HG02943 (cell line): Measurements from ENCODE around the gene PDXDC1.
"Not testable (repeated sequence)": the region's sequence is repeated elsewhere in the genome, so short reads cannot be mapped to it uniquely, and the experiment has no call there.

ENCODE experiments used
- ATAC-seq: cut with Tn5 transposase; IDR thresholded peaks from one replicate; pipeline ENCODE4 v1.9.1; 2021; ENCODE audit warnings: mild to moderate bottlenecking, low read depth, moderate library complexity; ENCODE audit not compliant: unreplicated experiment

PDXDC1 gene

DNA sequence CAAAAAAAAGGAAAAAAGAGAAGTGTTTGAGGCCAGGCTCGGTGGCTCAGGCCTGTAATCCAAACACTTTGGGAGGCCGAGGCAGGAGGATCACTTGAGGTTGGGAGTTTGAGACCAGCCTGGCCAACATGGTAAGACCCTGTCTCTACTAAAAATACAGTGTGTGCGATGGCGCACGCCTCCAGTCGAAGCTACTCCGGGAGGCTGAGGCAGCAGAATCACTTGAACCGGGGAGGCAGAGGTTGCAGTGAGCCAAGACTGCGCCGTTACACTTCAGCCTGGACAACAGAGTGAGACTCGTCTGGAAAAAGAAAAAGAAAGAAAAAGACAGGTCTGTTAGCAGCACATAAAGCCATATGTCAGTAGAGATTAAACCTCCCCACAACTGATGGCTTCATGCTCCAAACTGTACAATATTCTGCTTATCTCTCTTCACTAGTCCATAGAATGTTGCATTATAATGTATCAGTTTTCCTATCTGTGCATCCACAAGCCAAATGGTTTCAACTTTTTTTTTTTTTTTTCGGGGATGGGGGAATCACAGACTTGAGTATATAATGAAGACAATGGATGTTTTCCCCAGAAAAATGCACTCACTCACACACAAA is 3.1 kb upstream of the PDXDC1 start:
- not testable (repeated sequence) for ATAC-seq

DNA sequence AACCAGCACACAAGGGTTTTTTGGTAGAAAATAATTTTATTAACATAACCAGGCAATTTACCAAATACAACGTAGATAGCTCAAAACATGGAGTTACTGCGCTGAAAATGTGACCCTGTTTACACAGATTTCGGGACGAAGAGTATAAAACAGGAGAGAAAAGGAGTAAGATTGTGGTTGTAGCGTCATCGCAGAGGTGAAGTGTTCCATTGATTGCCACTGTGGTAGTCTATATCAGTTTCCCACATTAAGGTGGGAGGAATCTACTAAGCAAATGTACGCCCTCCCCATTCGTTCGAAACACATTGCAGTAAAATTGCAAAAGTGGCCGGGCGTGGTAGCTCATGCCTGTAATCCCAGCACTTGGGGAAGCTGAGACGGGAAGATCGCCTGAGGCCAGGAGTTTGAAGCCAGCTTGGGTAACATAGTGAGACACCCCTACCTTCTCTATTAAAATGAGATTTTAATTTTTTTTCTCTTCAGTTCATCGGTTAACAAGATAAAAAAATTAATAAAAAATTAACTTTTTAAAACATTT is 972 bp upstream of the PDXDC1 start:
- not testable (repeated sequence) for ATAC-seq

GRCh38 chr16:14974331-14974655 is 533 bp upstream of the PDXDC1 start:
- not testable (repeated sequence) for ATAC-seq

GRCh38 chr16:14975418-14976194 is 780 bp downstream of the PDXDC1 start:
- ATAC-seq: peak; percentile 19

DNA sequence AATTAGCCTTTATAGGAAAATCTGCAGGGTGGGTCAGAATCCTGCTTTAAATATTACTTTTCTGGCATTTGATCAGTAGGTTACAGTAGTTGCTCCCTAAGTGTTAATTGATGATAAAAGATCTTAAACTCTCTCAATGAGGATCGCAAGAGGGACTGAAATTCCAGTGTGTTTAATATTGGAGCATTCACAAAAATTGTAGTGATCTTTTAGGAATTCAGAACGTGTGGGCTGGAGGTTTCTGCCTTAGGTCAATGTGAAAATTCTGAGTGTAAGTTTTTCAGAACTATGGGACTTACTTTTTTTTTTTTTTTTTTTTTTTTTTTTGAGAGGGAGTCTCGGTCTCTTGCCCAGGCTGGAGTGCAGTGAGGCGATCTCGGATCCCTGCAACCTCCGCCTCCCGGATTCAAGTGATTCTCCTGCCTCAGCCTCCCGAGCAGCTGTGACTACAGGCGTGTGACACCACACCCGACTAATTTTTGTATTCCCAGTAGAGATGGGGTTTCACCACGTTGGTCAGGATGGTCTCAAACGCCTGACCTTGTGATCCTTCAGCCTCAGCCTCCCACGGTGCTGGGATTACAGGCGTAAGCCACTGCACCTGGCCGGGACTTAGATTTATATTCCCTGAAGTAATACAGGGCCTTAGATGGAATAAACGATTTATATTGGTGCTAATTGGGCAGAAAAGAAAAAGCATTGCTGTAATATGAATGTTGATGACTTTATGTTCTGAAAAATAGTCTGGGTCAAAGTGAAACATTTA is 2.3 kb downstream of the PDXDC1 start:
- ATAC-seq: not testable (repeated sequence)

- ATAC-seq: not testable (repeated sequence)
These were observed 3.5 kb downstream of the PDXDC1 start for GRCh38 chr16:14978281-14978680.

DNA sequence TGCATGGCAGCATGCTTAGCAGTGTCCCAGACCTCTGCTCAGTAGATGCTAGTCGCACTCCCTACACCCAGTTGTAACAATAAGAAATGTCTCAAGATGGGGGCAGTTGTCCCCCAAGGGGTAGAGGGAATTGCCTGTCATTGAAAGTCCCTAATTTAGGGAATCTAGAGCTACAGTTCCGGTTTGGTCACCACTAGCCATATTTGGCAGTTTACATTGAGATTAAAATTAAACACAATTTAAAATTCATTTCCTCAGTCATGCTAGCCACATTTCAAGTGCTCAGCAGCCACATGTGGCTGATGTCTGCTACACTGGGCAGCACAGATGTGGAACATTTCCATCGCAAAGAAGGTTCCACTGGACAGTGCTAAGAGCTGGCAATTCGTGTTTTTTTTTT is 4.1 kb downstream of the PDXDC1 start:
- not testable (repeated sequence) for ATAC-seq

DNA sequence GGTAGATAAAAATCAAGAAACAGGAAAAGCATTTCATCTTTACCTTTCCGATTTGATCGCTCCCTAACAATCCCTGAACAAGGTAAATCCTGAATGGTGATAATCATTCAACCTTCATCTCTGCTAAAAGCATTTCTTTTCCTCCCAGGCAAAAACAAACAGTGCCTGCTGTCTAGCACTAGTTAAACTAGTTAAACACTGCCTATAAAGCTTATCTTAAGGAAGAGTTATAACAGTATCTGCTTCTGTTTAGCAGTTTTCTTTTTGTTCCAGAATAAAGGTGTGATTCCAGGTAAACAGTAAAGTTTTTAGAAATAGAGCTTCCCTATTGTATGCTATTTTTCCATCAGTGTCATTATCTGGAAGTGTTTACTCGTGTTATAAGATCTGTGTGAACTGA is 6.4 kb downstream of the PDXDC1 start:
- ATAC-seq: not testable (repeated sequence)

DNA sequence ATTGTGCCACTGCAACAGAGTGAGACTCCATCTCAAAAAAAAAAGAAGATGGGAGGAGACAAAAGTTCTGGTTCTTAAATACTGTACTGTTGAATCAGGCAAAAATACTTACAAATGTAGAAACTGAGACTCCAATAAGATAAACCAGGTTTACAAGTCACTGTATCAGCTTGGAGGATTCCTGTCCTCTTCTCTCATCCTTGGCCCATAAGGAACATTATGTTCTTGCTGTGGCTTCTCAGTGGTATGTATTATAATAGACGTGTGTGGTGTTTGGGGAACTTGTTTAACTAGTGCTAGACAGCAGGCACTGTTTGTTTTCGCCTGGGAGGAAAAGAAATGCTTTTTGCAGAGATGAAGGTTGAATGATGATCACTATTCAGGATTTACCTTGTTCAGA is 7.7 kb downstream of the PDXDC1 start:
- not testable (repeated sequence) for ATAC-seq

- not testable (repeated sequence) for ATAC-seq
These were observed 13.3 kb downstream of the PDXDC1 start for GRCh38 chr16:14988092-14988491.

- not testable (repeated sequence) for ATAC-seq
These were observed 13.9 kb downstream of the PDXDC1 start for GRCh38 chr16:14988661-14989191.

DNA sequence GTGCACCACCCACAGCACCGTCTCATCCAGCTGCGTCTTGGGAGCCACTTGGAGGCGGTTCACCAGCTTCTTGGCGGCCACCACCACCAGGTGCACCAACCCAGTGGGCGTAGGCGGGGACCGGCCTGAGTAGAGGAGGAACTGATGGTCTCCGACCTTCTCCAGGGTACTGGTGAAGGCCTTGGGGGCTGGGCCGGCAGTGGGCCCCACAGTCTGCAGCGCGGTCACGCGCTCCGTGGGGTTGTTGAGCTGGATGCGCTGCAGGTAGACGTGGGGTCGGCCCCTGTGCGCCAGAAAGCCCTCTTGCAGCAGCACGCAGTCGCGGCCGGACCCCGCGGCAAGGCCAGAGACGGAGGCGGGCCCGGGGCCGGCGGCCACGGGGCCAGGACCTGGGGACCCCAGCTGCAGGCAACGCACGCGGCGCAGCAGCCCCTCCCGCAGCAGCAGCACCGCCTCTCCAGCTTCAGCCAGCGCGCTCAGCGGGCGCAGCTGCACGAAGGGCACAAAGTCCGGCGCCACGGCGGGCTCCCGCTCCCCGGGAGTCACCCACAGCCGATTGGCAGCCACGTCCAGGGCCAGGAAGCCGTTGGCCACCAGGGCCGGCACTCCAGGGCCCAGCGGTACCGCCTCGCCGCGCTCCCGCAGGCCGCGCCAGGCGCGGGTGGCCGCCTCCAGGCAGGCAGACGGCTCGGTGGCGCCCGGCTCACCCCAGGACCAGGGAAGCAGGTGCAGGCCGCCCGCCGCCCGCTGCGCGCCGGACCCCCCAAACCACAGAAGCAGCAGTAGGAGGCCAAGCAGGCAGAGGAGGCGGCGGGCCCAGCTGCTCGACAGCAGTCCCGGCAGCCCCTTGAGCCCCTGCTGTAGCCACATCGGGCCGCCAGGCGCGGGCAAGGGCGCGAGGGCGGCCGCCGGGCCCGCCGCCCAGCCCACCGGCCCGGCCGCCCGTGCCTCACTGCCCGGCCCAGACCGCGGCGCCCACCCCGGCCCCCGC is 14.8 kb downstream of the PDXDC1 start:
- ATAC-seq: not testable (repeated sequence)

- not testable (repeated sequence) for ATAC-seq
These were observed 18.7 kb downstream of the PDXDC1 start for GRCh38 chr16:14993277-14994151.

GRCh38 chr16:14996702-14997101 is 21.9 kb downstream of the PDXDC1 start:
- not testable (repeated sequence) for ATAC-seq

DNA sequence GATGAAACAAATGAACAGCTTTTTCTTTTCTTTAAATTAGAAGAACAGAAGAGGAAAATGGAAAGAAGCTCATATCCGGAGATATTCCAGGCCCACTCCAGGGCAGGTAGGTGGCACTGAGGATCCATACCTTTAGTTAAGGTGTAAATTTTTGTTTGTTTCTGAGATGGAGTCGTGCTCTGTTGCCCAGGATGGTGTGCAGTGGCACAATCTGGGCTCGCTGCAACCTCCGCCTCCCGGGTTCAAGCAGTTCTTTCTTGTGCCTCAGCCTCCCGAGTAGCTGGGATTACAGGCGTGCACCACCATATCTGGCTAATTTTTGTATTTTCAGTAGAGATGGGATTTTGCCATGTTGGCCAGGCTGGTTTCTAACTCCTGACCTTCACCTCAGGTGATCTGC is 23.5 kb downstream of the PDXDC1 start:
- ATAC-seq: not testable (repeated sequence)

GRCh38 chr16:14999845-15000244 is 25.0 kb downstream of the PDXDC1 start:
- ATAC-seq: not testable (repeated sequence)

DNA sequence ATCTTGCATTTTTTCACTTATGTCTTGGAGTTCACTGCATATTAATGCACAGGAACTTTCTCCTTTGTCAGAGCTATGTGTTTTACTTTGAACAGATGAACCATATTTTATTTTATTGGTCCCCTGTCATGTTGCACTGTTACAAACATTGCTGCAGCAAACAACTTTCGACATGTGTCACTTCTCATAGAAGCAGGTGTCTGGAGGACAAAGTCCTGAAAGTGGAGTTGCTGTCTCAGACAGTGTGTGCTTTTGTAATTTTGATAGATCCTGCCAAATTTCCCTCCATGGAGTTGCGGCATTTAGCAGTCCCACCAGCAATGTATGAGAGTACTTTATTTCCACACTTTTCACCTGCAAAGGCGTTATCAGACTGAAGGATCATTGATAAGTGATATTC is 27.6 kb downstream of the PDXDC1 start:
- not testable (repeated sequence) for ATAC-seq

DNA sequence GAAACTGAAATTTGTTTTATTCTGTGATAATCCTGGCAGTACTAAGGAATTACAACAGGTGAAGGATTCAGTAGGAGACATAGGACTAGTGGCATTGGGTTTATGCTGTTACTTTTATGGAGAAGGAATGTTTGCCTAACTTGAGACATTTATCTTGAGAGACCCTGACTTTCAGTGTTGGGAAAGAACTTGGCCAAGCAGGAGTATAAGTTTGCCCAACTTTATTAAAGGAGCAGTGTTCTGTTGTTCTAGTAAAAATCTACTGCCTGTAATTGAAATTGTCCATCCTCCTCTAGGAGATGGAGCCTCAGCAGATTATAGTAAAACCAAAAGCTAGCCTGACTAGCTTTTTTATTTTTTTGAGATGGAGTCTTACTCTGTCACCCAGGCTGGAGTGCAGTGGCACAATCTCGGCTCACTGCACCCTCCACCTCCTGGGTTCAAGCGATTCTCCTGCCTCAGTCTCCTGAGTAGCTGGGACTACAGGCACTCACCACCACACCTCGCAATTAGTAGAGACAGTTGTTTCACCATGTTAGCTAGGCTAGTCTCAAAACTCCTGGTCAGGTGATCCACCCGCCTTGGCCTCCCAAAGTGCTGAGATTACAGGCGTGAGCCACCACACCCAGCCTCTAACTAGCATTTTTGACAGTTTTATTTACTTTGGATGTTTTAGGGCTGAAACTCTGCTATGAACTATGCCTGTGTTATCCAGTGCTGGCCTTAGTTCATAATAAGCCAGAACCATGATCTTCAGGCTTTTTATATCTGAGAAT is 30.7 kb downstream of the PDXDC1 start:
- ATAC-seq: not testable (repeated sequence)
